CD4-positive, alpha-beta T cell treated with Interleukin-10 for 1 hour (primary cell): ENCODE results near the gene CDK17.
A peak's percentile ranks its signal among the peaks of the same experiment; 100 is the strongest.
"Not testable (repeated sequence)": the region's sequence is repeated elsewhere in the genome, so short reads cannot be mapped to it uniquely, and the experiment has no call there.

Experiments
- DNase-seq: peaks from one replicate; pipeline ENCODE4 v3.0.0-alpha.2; 2020

The CDK17 gene

DNA sequence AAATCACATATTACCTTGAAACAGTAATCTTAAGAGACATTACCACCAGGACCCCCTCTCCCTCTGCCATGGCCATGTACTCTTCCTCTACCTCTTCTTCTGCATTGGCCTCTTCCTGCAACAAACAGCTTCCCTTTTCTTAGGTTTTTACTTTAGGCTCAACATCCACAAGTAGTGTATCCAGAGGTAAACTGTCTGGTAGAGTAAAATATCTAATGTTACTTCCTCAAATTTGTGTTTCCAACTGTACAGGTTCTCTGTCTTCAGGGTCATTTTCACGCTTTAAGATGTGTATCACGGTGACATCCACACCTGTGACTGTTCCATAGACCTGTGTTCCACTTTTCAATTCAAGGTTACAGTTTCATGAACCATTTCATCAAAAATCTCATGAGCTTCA is 13.4 kb downstream of the CDK17 start:
- DNase-seq, result no peak

- DNase-seq, result no peak
These were observed 16.2 kb downstream of the CDK17 start for GRCh38 chr12:96383991-96384390.

DNA sequence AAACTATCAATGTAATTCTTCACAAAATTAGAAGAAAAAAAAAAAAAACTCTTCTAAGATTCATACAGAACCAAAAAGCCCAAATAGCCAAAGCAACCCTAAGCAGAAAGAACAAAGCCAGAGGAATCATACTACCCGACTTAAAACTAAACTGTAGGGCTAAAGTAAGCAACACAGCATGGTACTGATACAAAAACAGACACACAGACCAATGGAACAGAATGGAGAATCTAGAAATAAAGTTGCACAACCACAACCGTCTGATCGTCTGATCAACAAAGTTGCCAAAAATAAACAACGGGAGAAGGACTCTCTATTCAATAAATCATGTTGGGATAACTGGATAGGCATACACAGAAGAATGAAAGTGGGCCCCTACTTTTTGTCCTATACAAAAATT is 16.9 kb downstream of the CDK17 start:
- no peak for DNase-seq

GRCh38 chr12:96379743-96380142 is 20.5 kb downstream of the CDK17 start:
- DNase-seq, result not testable (repeated sequence)

GRCh38 chr12:96378319-96378718 is 21.9 kb downstream of the CDK17 start:
- peak; percentile 16 for DNase-seq

GRCh38 chr12:96376865-96377264 is 23.4 kb downstream of the CDK17 start:
- DNase-seq, result no peak

DNA sequence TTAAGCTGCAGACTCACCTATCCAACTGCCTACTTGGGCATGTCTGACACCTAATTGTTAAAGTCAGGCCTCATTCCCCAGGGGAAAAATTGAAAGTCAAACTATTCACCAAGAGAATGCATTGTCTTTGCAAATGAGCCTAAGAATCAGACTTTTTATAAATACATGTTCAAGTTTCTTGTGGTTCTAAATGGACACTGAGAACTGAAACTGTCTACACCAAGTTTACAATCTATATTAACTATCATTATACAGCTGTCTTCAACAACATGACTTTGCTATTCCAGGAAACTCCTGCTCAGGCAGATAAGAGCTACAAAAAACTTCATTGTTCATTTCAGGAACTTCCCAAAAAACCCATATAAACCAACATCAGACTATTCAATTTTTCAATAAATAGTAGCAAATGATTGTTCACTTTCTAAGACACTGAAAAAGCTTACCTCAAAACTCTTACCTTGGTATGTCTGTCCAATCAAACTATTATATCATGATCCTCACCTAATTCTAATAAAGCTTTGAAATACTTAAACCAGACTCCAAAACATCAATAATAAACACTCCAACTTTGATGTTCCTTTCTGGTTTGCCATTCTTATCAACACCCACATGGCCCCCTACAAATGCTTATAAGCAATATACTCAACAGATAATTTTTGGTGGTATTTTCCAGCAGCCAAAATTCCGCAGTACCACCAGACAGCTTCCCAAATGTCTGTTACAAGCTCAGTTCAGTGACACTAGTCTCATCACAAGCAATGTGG is 24.2 kb downstream of the CDK17 start:
- DNase-seq, result no peak

DNA sequence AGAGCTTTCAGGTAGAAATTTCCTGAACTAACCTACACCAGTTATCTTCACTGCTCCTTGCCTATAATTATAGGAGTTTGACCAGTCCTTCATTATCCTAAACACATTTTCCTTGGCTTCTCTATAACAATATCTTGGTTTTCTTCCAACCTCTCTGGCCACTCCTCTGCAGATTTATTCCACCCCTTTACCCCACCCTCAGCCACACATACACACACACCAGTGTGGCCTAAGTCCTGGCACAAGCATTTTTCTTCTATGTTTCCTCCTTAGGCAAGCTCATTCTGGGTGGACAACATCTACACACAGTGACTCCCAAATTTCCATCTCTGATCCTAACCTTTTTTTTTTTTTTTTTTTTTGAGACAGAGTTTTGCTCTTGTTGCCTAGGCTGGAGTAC is 25.1 kb downstream of the CDK17 start:
- DNase-seq, result no peak

GRCh38 chr12:96371790-96372699 is 28.2 kb downstream of the CDK17 start:
- no peak for DNase-seq

DNA sequence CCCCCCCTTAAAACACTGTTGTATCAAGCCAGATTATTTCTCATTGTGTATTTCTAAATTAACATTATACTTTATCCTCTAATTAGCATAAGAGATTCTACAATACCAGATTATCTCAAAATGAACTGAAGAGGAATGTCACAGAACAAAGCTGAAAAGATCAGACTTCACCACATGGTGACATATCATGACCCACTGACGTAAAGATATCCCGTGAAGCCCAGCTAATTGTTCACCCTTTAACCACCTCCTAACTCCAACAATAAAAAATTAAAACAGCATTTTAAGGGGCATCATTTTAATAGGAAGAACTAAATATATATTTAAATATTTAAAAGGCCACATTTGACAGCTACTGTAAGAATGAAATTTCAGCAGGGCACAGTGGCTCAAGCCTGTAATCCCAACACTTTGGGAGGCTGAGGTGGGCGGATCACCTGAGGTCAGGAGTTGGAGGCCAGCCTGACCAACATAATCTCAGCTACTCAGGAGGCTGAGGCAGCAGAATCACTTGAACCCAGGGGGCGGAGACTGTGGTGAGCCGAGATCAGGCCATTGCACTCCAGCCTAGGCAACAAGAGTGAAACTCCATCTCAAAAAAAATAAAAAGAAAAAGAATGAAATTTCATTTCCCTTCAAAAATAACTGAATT is 29.0 kb downstream of the CDK17 start:
- no peak for DNase-seq

DNA sequence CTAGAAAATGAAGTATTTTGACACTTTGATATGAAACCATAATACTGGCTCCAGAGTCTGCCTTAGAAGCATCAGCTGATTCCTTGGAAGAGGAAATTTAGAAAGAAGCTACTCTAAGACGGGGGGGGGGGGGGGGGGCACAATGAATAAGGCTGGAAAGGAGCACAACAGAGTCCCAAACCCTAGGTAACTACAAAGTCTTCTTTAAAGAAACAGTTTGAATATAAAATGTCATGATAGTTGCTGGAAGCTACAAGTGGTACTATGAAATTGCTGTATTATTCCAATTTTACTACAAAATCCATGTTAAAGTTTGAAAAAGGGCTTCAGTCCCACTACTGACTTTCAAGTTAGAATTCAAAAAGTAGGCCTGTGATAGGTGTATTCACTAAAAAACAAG is 31.6 kb downstream of the CDK17 start:
- no peak for DNase-seq

GRCh38 chr12:96368233-96368632 is 32.0 kb downstream of the CDK17 start:
- no peak for DNase-seq

DNA sequence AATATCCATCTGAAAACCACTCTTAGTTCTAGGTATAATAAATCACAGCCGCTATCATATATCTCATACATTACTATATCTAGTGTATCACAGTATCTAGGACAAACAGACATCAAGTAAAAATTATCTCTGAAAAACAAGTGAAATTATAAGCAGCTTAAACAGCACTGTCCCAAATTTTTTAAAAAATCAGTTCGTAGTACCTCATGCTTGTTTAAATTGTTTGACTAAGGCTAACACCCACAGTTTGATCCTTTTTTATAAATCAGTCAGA is 33.9 kb downstream of the CDK17 start:
- no peak for DNase-seq

- DNase-seq, result no peak
These were observed 34.4 kb downstream of the CDK17 start for GRCh38 chr12:96365604-96366380.

DNA sequence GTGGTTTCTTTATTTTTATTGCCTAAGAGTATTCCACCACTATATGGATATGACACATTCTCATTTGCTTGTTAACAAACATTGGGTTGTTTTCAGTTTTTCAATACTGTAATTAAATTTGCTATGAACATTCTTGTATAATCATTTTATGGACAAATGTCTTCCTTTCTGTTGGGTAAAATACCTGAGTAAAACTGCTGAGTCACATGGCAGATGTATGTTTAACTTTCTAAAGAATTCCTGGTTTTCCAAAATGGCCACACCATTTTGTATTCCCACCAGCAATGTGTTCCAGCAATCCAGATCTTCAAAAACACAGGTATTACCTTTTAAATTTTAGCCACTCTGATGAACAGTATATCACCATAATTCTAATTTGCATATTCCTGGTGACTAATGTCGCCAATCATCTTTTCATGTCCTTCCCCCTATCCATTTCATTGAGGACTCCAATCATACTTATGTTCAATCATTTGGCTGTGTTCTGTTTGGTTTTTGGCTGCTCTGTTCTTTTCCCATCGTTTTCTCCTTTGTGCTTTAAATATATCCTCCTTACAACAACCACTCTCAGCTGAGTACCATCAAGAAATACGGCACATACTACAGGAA is 36.0 kb downstream of the CDK17 start:
- no peak for DNase-seq

GRCh38 chr12:96361074-96361473 is 39.2 kb downstream of the CDK17 start:
- no peak for DNase-seq

GRCh38 chr12:96360550-96360949 is 39.7 kb downstream of the CDK17 start:
- DNase-seq, result no peak

DNA sequence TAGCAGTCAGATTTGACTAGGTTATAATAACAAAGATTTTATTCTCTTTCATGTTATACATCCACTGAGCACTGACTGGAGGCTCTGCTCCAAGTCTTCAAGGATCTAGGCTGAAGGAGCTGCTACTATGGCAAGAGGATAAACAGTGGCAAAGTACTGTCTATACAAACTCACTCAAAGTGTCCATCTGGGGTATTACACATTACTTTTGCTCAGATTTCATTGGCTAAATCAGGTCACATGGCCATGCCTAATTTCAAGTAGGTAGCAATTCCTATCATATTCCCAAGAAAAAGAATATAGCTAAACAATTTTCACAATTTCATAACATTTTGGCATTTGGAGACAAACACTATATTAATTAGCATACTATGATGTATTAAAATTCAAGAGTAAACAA is 40.9 kb downstream of the CDK17 start:
- no peak for DNase-seq

DNA sequence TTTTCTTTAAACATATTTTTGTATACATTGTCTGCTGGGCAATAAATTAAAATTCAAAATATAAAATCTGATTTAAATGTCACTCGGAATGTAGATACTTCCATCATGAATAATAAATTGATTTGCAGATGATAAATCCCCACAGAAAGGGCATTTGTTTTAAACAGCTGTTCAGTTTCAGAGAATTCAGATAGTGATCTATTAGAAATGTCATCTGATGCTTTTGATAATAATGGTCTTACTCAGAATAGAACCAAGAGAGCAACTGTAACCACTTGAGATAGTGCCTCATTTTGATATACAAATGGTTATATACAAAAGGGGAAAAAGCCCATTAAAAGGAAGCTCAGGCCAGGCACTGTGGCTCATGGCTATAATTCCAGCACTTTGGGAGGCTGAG is 43.4 kb downstream of the CDK17 start:
- DNase-seq, result no peak

DNA sequence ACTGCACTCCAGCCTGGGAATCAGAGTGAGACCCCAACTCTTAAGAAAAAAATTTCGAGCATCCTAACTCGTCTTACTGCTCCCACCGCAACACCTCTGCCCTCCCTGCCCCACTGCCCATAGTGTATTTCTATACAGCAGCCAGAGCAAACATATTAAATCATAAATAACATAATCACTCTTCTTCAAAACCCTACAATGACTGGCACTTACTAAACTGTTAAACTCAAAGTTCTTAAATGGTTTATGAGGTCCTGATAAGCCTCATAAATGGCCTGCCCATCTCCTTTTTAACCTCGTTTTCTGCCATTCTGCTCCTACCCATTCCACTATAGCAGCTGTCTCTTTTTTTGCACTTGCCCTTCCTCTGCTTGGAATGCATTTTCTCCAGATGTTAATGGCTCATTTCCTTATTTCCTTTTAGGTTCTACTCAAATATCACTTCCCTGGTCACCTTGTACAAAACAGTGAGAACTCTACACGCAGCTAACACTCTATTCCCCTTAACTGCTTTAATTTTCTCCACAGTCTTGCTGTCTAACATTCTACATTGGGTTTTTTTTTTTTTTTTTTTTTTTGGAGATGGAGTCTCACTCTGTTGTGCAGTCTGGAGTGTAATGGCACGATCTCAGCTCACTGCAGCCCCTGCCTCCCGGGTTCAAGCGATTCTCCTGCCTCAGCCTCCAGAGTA is 45.2 kb downstream of the CDK17 start:
- DNase-seq, result no peak

GRCh38 chr12:96354326-96354725 is 45.9 kb downstream of the CDK17 start:
- no peak for DNase-seq
